Transverse colon (tissue), 4 donors: ENCODE results near the gene KLK8.

Source experiments
- POLR2A ChIP-seq: fragments of 450-650 bp; IDR thresholded peaks from one replicate; pipeline ENCODE4 v1.6.1; 2016; ENCODE audit warnings: antibody characterized with exemption, mild to moderate bottlenecking, moderate library complexity
- POLR2AphosphoS5 ChIP-seq, 3 donors: sonication (generic); formaldehyde crosslinking; IDR thresholded peaks; one replicate each; pipeline ENCODE4 v1.6.1; 2016; ENCODE audit warnings: antibody characterized with exemption in 3 of 3
- TF ChIP-seq, protein P1 (sequence below), 5 experiments: fragments of 200-600 bp in 3 of 5; fragments of 450-650 bp in 2 of 5; sonication (generic) in 3 of 5; IDR thresholded peaks; 1 replicate in 2 of 5; 2 replicates in 3 of 5; pipeline ENCODE4 v1.5.1; 2016 to 2017; ENCODE audit warnings: antibody characterized with exemption in 5 of 5, inconsistent platforms in 3 of 5, mild to moderate bottlenecking in 2 of 5, moderate library complexity in 1 of 5

DNA sequence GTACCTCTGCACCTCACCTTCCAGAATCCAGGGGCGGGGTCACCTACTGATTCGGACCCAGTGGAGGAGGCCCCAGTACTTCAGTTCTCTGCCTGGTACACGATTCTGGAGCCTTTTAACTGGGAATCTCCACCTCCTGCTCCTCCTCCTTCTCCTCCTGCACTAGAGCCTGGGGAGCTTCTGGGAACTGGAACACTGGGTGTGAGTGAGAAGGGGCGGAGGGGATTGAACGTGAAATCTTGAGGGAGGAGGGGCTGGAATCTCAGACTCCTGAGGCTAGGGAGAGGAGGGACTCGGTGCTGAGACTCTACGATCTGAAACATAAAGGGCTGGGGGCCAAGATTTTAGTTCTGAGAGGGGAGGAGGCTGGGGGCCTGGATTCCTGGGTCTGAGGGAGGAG is at the start of gene KLK8:
- TF ChIP-seq, protein P1, sequence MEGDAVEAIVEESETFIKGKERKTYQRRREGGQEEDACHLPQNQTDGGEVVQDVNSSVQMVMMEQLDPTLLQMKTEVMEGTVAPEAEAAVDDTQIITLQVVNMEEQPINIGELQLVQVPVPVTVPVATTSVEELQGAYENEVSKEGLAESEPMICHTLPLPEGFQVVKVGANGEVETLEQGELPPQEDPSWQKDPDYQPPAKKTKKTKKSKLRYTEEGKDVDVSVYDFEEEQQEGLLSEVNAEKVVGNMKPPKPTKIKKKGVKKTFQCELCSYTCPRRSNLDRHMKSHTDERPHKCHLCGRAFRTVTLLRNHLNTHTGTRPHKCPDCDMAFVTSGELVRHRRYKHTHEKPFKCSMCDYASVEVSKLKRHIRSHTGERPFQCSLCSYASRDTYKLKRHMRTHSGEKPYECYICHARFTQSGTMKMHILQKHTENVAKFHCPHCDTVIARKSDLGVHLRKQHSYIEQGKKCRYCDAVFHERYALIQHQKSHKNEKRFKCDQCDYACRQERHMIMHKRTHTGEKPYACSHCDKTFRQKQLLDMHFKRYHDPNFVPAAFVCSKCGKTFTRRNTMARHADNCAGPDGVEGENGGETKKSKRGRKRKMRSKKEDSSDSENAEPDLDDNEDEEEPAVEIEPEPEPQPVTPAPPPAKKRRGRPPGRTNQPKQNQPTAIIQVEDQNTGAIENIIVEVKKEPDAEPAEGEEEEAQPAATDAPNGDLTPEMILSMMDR (IDR thresholded peaks at IDR 0.05): no peak
- no peak for TF ChIP-seq POLR2AphosphoS5 (IDR thresholded peaks at IDR 0.05)
- no peak for TF ChIP-seq POLR2A
